Pancreas (tissue), 10 donors: ENCODE measurements around the gene CRACR2B. TPM values are rescaled to one million over a fixed set of nuclear protein-coding genes. Genes with fewer than 3 reads are reported as not detected.
A peak's percentile ranks its signal among the peaks of the same experiment; 100 is the strongest.

ENCODE experiments used
- ATAC-seq, 4 donors: fragments of 200-7000 bp; cut with Tn5 transposase; one replicate each; pipeline versions ENCODE4 v1.8.0 to v1.9.1; 2020; ENCODE audit warnings: mild to moderate bottlenecking in 4 of 4, moderate library complexity in 4 of 4
- DNase-seq, 6 donors: peaks; one replicate each; pipeline ENCODE4 v3.0.0-alpha.2; 2020
- FAIRE-seq: peaks from 2 replicates; lab custom pipeline; 2012; peaks lifted over from hg19 to GRCh38; lab: Jason Lieb, UNC
- H3K27ac ChIP-seq, 4 donors: fragments of 200-600 bp; sonication (generic); 1 replicate in 3 of 4; 2 replicates in 1 of 4; pipeline versions ENCODE4 v1.5.0 to v1.8.0; 2020
- H3K27me3 ChIP-seq, 4 donors: fragments of 200-600 bp; one replicate each; pipeline ENCODE4 v1.8.0; 2021
- H3K36me3 ChIP-seq, 3 donors: fragments of 200-600 bp; sonication (generic) in 1 of 3; one replicate each; pipeline versions ENCODE4 v1.5.0 to v1.8.0; 2020 to 2021
- H3K4me1 ChIP-seq, 3 donors: fragments of 200-600 bp; one replicate each; pipeline ENCODE4 v1.8.0; 2021
- H3K4me3 ChIP-seq, 4 donors: fragments of 200-600 bp; sonication (generic) in 2 of 4; one replicate each; pipeline versions ENCODE4 v1.5.0 to v1.8.0; 2020 to 2021
- H3K9me3 ChIP-seq, 4 donors: fragments of 200-600 bp; one replicate each; pipeline ENCODE4 v1.8.0; 2021
- CTCF ChIP-seq, 4 donors: fragments of 200-600 bp; sonication (generic) in 3 of 4; IDR thresholded peaks; one replicate each; pipeline versions ENCODE4 v1.5.0 to v1.8.0; 2021; ENCODE audit warnings: antibody characterized with exemption in 4 of 4
- WGBS, 2 donors: extraction: QIAGEN DNeasy Blood & Tissue Kit; methylation state at CpG; one replicate each; pipeline ENCODE4 v1.1.7; 2013; 5-methylcytosine and 5-hydroxymethylcytosine counted together
- intact Hi-C, 3 donors: fragments of 100-400 bp; cut with DNase I; formaldehyde crosslinking; loops; one replicate each; pipeline versions ENCODE4 v1.11.1 to v1.14.2; 2022
- polyA plus RNA-seq, 2 donors: library from polyadenylated mRNA; stranded (reverse); fragments of 200-250 nt; gene quantifications; one replicate each; pipeline ENCODE4 v1.2.3, GENCODE V29; 2013
- total RNA-seq, 6 donors: library from RNA; stranded (reverse); fragmentation: NEBNext Ultra II Directional in 4 of 6; extraction: Animal tissue kit (Norgen Biotek cat#: 25700) in 4 of 6; gene quantifications; one replicate each; pipeline versions ENCODE4 v1.2.1 to v1.2.4, GENCODE V29; 2021 to 2023
- donor health status: healthy with polysubstance abuse.
- donor health status: DM: no; HTN: no; CAD: no; lungs with moderate emphysema.
- donor health status: DM: no; HTN: no; CAD: no.
- donor health status: control.
- donor health status: control.
- donor health status: Bipolar disorder and iron deficiency.
- donor health status: DM: yes; HTN: yes; CAD: no.
- donor health status: DM: no; HTN: no; CAD: no.
- donor health status: DM: no; HTN: no; CAD: no.
- donor health status: DM: yes; HTN: yes; CAD: no.

CRACR2B gene
- total and polyA plus RNA-seq, 8 donors = 60.6 to 378 (median 125) TPM

GRCh38 chr11:819943-820649, 7.6 kb upstream of the CRACR2B start:
- no peaks in the 10 kb centered on the region for H3K9me3 ChIP-seq
- peak overlapping the region; percentile 91 to 99 (median 97) for H3K27ac ChIP-seq
- H3K4me3 ChIP-seq = peak overlapping the region; percentile 80 to 97 (median 90)
- TF ChIP-seq CTCF (IDR thresholded peaks at IDR 0.05) = no peak
- DNase-seq = peak; percentile 92 to 97 (median 96)
- intact Hi-C loops = no loop called here
- peak; percentile 47 to 68 (median 58) for ATAC-seq
- peaks cover 0 to 10% (median 6%) of the 10 kb centered on the region in 3 donors for H3K36me3 ChIP-seq
- H3K4me1 ChIP-seq = peaks cover 14 to 30% (median 24%) of the 10 kb centered on the region in 3 donors
- 1% methylated on average over 24 to 47 of the region's 47 CpGs for WGBS, 2 donors
- no peaks in the 10 kb centered on the region for H3K27me3 ChIP-seq
- no peak for FAIRE-seq

GRCh38 chr11:820655-821511, 6.8 kb upstream of the CRACR2B start:
- H3K36me3 ChIP-seq = peaks cover 0 to 10% (median 6%) of the 10 kb centered on the region in 3 donors
- H3K4me1 ChIP-seq = peaks cover 22 to 38% (median 32%) of the 10 kb centered on the region in 3 donors
- DNase-seq = peak; percentile 81 to 96 (median 94)
- ATAC-seq = peak; percentile 42 to 61 (median 48)
- H3K9me3 ChIP-seq = no peaks in the 10 kb centered on the region
- WGBS, 2 donors = 7 to 11% methylated on average over 11 of the region's 11 CpGs
- H3K27ac ChIP-seq = peak overlapping the region; percentile 91 to 99 (median 97)
- no peak for FAIRE-seq
- TF ChIP-seq CTCF (IDR thresholded peaks at IDR 0.05) = no peak
- intact Hi-C loops = no loop called here
- H3K27me3 ChIP-seq = no peaks in the 10 kb centered on the region
- peak overlapping the region; percentile 80 to 97 (median 90) for H3K4me3 ChIP-seq

GRCh38 chr11:821512-822371, 6.0 kb upstream of the CRACR2B start:
- Histone ChIP-seq H3K4me1 (peaks cover 28 to 44% (median 35%) of the 10 kb centered on the region in 3 donors), H3K4me3 (peak overlapping the region in 3 of 4 donors; percentile 5 to 86 (median 80)), H3K9me3 (no peaks in the 10 kb centered on the region), H3K27ac (peak overlapping the region; percentile 91 to 99 (median 97)), H3K36me3 (peaks cover 0 to 10% (median 6%) of the 10 kb centered on the region in 3 donors), H3K27me3 (no peaks in the 10 kb centered on the region)
- TF ChIP-seq CTCF (IDR thresholded peaks at IDR 0.05) = no peak
- FAIRE-seq (no peak), DNase-seq (peak in 4 of 6 donors; percentile 56 to 82 (median 68)), ATAC-seq (no peak)
- 18 to 28% methylated on average over 21 to 22 of the region's 22 CpGs for WGBS, 2 donors
- intact Hi-C loops = no loop called here

GRCh38 chr11:823441-824291, 4.1 kb upstream of the CRACR2B start:
- FAIRE-seq (no peak), ATAC-seq (no peak), DNase-seq (peak in 3 of 6 donors; percentile 62 to 91 (median 62))
- no peaks in the 10 kb centered on the region for H3K27me3 ChIP-seq
- no peaks in the 10 kb centered on the region for H3K9me3 ChIP-seq
- peaks cover 0 to 10% (median 6%) of the 10 kb centered on the region in 3 donors for H3K36me3 ChIP-seq
- intact Hi-C loops = no loop called here
- WGBS, 2 donors = 42 to 45% methylated on average over 44 to 53 of the region's 53 CpGs
- no peak for TF ChIP-seq CTCF (IDR thresholded peaks at IDR 0.05)
- peak overlapping the region; percentile 12 to 80 (median 38) for H3K4me3 ChIP-seq
- H3K4me1 ChIP-seq = peaks cover 31 to 54% (median 33%) of the 10 kb centered on the region in 3 donors
- peak overlapping the region; percentile 88 to 97 (median 91) for H3K27ac ChIP-seq
